RWPE1 (cell line): ENCODE data around the gene UFSP2.

Experiments
- CTCF ChIA-PET: fragments of 350-600 bp; sonication (Branson Sonifier 250); formaldehyde crosslinking; extraction: SDS; loops from one replicate; lab custom pipeline; 2021; lab: Yijun Ruan, JAX
- POLR2A ChIA-PET: fragments of 400-600 bp; formaldehyde crosslinking; extraction: SDS; loops from one replicate; lab custom pipeline; 2020; ENCODE audit warnings: antibody characterized with exemption; ENCODE audit not compliant: low non-redundant PET; lab: Yijun Ruan, JAX
- DNase-seq: peaks from one replicate; pipeline ENCODE4 v3.0.0; 2012; ENCODE audit warnings: low spot score
- H3K27ac ChIP-seq: fragments of 450-650 bp; 2 replicates; pipeline ENCODE4 v1.5.1; 2017
- CTCF ChIP-seq: fragments of 450-650 bp; conservative IDR thresholded peaks from 2 replicates; pipeline ENCODE4 v1.5.1; 2017; ENCODE audit warnings: low read depth, mild to moderate bottlenecking

The UFSP2 gene

GRCh38 chr4:185441479-185441878 lies 15.7 kb upstream of the UFSP2 start:
- CTCF ChIA-PET, result interaction anchor here (0.6 to 0.7 kb wide), 2 partner anchors 256 to 596 kb away, joined by 3 to 4 read pairs; no protein-coding TSS in a partner anchor
- no peak overlapping the region for H3K27ac ChIP-seq
- POLR2A ChIA-PET, result interaction anchor here (0.7 kb wide), 1 partner anchor 7 kb away, joined by 3 read pairs; no protein-coding TSS in a partner anchor
- DNase-seq, result no peak
- TF ChIP-seq CTCF, result no peak

GRCh38 chr4:185437809-185438208 lies 12.0 kb upstream of the UFSP2 start:
- no peak overlapping the region for H3K27ac ChIP-seq
- no peak for TF ChIP-seq CTCF
- POLR2A ChIA-PET, result no interaction called here
- DNase-seq, result no peak
- CTCF ChIA-PET, result interaction anchor here (0.9 to 1.0 kb wide), 2 partner anchors 26 to 160 kb away, joined by 3 read pairs; no protein-coding TSS in a partner anchor

- TF ChIP-seq CTCF, result no peak
- H3K27ac ChIP-seq, result no peak overlapping the region
- ChIA-PET CTCF (no interaction called here), POLR2A (no interaction called here)
- DNase-seq, result no peak
Observed at GRCh38 chr4:185435466-185435865, 9.7 kb upstream of the UFSP2 start.

GRCh38 chr4:185429660-185430059 lies 3.9 kb upstream of the UFSP2 start:
- ChIA-PET CTCF (interaction anchor here (0.6 kb wide), 1 partner anchor 244 kb away, joined by 3 read pairs; no protein-coding TSS in a partner anchor), POLR2A (no interaction called here)

GRCh38 chr4:185426960-185427688 lies 1.4 kb upstream of the UFSP2 start:
- TF ChIP-seq CTCF, result no peak
- peak; percentile 13 for DNase-seq
- H3K27ac ChIP-seq, result no peak overlapping the region
- POLR2A ChIA-PET, result no interaction called here
- CTCF ChIA-PET, result interaction anchor here (0.6 to 0.7 kb wide), 2 partner anchors 9 to 75 kb away, joined by 3 to 4 read pairs; no protein-coding TSS in a partner anchor

More at GRCh38 chr4:185429660-185430059, 3.9 kb upstream of the UFSP2 start:
- no peak for DNase-seq
- no peak overlapping the region for H3K27ac ChIP-seq
- TF ChIP-seq CTCF, result no peak

- peak; percentile 30 for DNase-seq
- H3K27ac ChIP-seq, result peak overlapping the region; percentile 89
- ChIA-PET POLR2A (interaction anchor here (1.5 kb wide), 1 partner anchor 28 kb away, joined by 4 read pairs; the partner anchor contains the start of gene ANKRD37), CTCF (interaction anchor here (0.6 to 0.7 kb wide), 3 partner anchors 129 to 718 kb away, joined by 3 to 8 read pairs (median 3); no protein-coding TSS in a partner anchor)
- TF ChIP-seq CTCF, result no peak
Observed at GRCh38 chr4:185424905-185425646, 688 bp downstream of the UFSP2 start.
